OCI-LY3 (cell line): ENCODE measurements around the gene CD300LB.

Experiments used
- H2AFZ ChIP-seq: fragments of 200-600, 300-600 bp; shearing (Covaris generic); 2 replicates; pipeline ENCODE4 v1.6.0; 2014; ENCODE audit warnings: antibody characterized with exemption, low read depth, low read length
- H3K27ac ChIP-seq: fragments of 200-600, 300-600 bp; sonication (generic); 2 replicates; pipeline ENCODE4 v1.5.1; 2014; ENCODE audit warnings: mild to moderate bottlenecking, low read length, moderate library complexity, mixed read lengths
- H3K27me3 ChIP-seq: fragments of 200-600, 300-600 bp; sonication (generic); 2 replicates; pipeline ENCODE4 v1.6.1; 2014; ENCODE audit warnings: low read depth, low read length, mixed read lengths
- H3K36me3 ChIP-seq: fragments of 200-600, 300-600 bp; sonication (generic); replicated peaks from 2 replicates; pipeline ENCODE3; 2014; ENCODE audit warnings: low read depth, low read length, mixed read lengths
- H3K4me1 ChIP-seq: fragments of 300-600, 200-600 bp; sonication (generic); 2 replicates; pipeline ENCODE4 v1.6.1; 2014; ENCODE audit warnings: low read length, mixed read lengths
- H3K4me2 ChIP-seq: fragments of 200-600, 300-600 bp; sonication (generic); 2 replicates; pipeline ENCODE4 v1.6.1; 2014; ENCODE audit warnings: low read length, mixed read lengths
- H3K4me3 ChIP-seq: fragments of 300-600, 200-600 bp; sonication (generic); 2 replicates; pipeline ENCODE4 v1.5.1; 2014; ENCODE audit warnings: antibody characterized with exemption, mild to moderate bottlenecking, low read length, moderate library complexity
- H3K79me2 ChIP-seq: fragments of 300-600, 200-600 bp; shearing (Covaris generic); 2 replicates; pipeline ENCODE4 v1.6.1; 2014; ENCODE audit warnings: mild to moderate bottlenecking, low read length, mixed read lengths
- H3K9ac ChIP-seq: fragments of 300-600, 200-600 bp; shearing (Covaris generic); 2 replicates; pipeline ENCODE4 v1.6.0; 2014; ENCODE audit warnings: mild to moderate bottlenecking, low read length, moderate library complexity
- H3K9me3 ChIP-seq: fragments of 200-600, 300-600 bp; shearing (Covaris generic); 2 replicates; pipeline ENCODE4 v1.6.1; 2014; ENCODE audit warnings: low read length, mixed read lengths; ENCODE audit not compliant: insufficient read depth
- H4K20me1 ChIP-seq: fragments of 200-600, 300-600 bp; sonication (generic); 2 replicates; pipeline ENCODE4 v1.6.1; 2016; ENCODE audit warnings: low read length, mixed read lengths; ENCODE audit not compliant: insufficient read depth
- EZH2phosphoT487 ChIP-seq: fragments of 200-600 bp; shearing (Covaris generic); IDR thresholded peaks from 2 replicates; pipeline ENCODE4 v1.6.1; 2018; ENCODE audit warnings: antibody characterized with exemption, mixed run types, low read depth
- TF ChIP-seq, protein P1 (sequence below): fragments of 200-600, 300-600 bp; sonication (generic); IDR thresholded peaks from 2 replicates; pipeline ENCODE4 v1.5.1; 2014; ENCODE audit warnings: antibody characterized with exemption, low read length, low read depth

Gene CD300LB

DNA sequence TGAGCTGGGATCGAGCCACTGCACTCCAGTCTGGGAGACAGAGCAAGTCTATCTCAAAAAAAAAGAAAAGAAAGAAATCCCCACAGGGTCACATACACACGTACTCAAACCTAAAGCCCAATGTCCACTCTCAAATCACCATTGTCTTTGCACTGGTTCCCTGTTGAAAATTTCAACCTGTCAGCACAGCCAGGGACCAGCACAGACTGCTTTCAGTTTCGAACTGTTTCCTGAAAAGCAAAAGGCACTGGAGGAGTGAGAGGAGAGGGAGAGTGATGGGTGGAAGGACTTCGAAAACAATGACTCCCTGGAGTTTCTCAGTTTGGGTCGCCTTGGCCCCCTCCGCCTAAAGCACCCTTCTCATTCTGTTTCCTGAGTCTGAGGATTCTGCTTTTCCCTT is 23.6 kb upstream of the CD300LB start:
- H3K4me3 ChIP-seq: no peak overlapping the region
- H3K79me2 ChIP-seq: no peaks in the 10 kb centered on the region
- no peak overlapping the region for H3K9ac ChIP-seq
- H3K9me3 ChIP-seq: no peaks in the 10 kb centered on the region
- no peaks in the 10 kb centered on the region for H3K36me3 ChIP-seq
- H3K27me3 ChIP-seq: peaks cover 24% of the 10 kb centered on the region
- H4K20me1 ChIP-seq: no peaks in the 10 kb centered on the region
- peaks cover 27% of the 10 kb centered on the region for H3K4me1 ChIP-seq
- TF ChIP-seq, protein P1, sequence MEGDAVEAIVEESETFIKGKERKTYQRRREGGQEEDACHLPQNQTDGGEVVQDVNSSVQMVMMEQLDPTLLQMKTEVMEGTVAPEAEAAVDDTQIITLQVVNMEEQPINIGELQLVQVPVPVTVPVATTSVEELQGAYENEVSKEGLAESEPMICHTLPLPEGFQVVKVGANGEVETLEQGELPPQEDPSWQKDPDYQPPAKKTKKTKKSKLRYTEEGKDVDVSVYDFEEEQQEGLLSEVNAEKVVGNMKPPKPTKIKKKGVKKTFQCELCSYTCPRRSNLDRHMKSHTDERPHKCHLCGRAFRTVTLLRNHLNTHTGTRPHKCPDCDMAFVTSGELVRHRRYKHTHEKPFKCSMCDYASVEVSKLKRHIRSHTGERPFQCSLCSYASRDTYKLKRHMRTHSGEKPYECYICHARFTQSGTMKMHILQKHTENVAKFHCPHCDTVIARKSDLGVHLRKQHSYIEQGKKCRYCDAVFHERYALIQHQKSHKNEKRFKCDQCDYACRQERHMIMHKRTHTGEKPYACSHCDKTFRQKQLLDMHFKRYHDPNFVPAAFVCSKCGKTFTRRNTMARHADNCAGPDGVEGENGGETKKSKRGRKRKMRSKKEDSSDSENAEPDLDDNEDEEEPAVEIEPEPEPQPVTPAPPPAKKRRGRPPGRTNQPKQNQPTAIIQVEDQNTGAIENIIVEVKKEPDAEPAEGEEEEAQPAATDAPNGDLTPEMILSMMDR: no peak
- TF ChIP-seq EZH2phosphoT487: no peak
- H2AFZ ChIP-seq: no peak overlapping the region
- H3K4me2 ChIP-seq: no peak overlapping the region
- H3K27ac ChIP-seq: no peak overlapping the region

DNA sequence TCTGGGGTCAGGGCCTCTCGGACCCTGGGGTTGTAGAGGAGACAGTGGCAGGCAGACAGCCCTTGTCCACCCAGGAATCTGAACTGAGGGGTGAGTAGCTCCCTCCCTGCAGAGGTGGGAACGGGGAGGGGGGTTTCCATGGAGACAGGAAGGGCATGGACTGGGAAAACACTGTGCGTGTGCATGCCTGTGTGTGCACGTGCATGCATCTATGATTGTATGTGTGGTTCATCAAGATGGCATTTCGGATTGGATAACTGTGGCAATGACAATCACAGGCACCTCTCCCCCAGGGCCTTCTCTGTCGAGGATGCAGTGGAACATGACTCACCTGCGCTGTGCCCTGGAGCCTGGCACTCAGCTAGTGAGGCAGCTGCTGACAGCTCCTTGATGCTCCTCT is 20.8 kb upstream of the CD300LB start:
- Histone ChIP-seq H3K27me3 (peaks cover 29% of the 10 kb centered on the region), H3K9me3 (no peaks in the 10 kb centered on the region), H3K36me3 (no peaks in the 10 kb centered on the region), H3K4me3 (no peak overlapping the region), H3K4me1 (peaks cover 7% of the 10 kb centered on the region; the same call in 1 of the 2 replicates), H3K27ac (no peak overlapping the region), H3K4me2 (no peak overlapping the region), H4K20me1 (no peaks in the 10 kb centered on the region), H3K9ac (no peak overlapping the region), H3K79me2 (no peaks in the 10 kb centered on the region), H2AFZ (no peak overlapping the region)
- TF ChIP-seq, protein P1: no peak
- no peak for TF ChIP-seq EZH2phosphoT487

DNA sequence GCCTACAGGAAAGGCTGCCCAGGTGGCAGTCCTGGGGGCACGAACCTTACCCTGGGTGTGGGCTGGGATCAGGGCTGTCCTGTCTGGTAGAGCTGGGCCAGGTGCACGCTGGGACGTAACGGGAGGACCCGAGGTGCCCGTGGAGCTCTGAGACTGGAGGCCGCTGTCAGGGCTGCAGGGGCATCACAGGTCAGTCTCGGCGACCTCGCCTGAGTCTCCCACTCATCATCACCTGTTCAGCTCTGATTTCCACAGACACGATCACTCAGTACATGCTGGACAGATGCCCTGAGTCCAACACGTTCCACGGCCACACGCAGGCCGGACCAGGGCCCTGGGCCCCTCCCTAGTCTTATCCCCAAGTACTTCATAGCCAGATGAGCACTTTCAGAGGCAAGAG is 19.3 kb upstream of the CD300LB start:
- Histone ChIP-seq H3K36me3 (no peaks in the 10 kb centered on the region), H3K27ac (no peak overlapping the region), H3K9ac (no peak overlapping the region), H3K4me3 (no peak overlapping the region), H3K27me3 (peaks cover 29% of the 10 kb centered on the region), H2AFZ (no peak overlapping the region), H3K9me3 (no peaks in the 10 kb centered on the region), H3K79me2 (no peaks in the 10 kb centered on the region), H3K4me2 (no peak overlapping the region), H4K20me1 (no peaks in the 10 kb centered on the region), H3K4me1 (peaks cover 17% of the 10 kb centered on the region)
- TF ChIP-seq, protein P1: no peak
- no peak for TF ChIP-seq EZH2phosphoT487

DNA sequence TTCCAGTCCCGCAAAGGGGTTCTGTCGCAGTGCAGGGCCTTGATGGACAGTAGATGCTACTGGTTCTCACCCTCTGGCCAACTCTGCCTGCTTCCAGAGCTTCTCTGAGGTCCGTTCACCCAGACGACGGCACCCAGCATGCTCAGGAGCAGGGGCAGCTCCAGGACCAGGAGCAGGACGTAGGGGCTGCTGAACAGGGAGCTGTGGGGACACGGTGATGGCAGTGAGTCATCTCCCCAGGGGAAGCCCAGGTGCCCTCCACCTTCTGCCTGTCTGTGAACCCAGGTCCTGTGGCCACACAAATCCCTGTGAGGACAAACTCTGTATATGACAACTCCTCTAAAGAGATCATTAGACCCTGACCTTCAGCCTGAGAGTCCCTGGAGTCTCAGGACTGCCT is 18.1 kb upstream of the CD300LB start:
- H3K4me2 ChIP-seq: no peak overlapping the region
- H4K20me1 ChIP-seq: no peaks in the 10 kb centered on the region
- H3K4me3 ChIP-seq: no peak overlapping the region
- H3K9ac ChIP-seq: no peak overlapping the region
- H3K79me2 ChIP-seq: no peaks in the 10 kb centered on the region
- peaks cover 28% of the 10 kb centered on the region for H3K27me3 ChIP-seq
- no peak for TF ChIP-seq EZH2phosphoT487
- TF ChIP-seq, protein P1: no peak
- no peak overlapping the region for H3K27ac ChIP-seq
- H3K36me3 ChIP-seq: no peaks in the 10 kb centered on the region
- no peaks in the 10 kb centered on the region for H3K9me3 ChIP-seq
- H3K4me1 ChIP-seq: peaks cover 23% of the 10 kb centered on the region
- H2AFZ ChIP-seq: no peak overlapping the region
